HG03460 (cell line): Measurements from ENCODE around the gene CHIT1.
A peak's percentile ranks its signal among the peaks of the same experiment; 100 is the strongest.

ENCODE experiments used
- ATAC-seq: cut with Tn5 transposase; IDR thresholded peaks from one replicate; pipeline ENCODE4 v1.9.1; 2021; ENCODE audit not compliant: unreplicated experiment

Gene CHIT1

GRCh38 chr1:203175827-203176241, 53.6 kb downstream of the CHIT1 start:
- no peak for ATAC-seq

GRCh38 chr1:203175237-203175826, 54.1 kb downstream of the CHIT1 start, which contains the start of gene MYBPH:
TSS of gene MYBPH (minus strand) at chr1:203175826. CDS start at chr1:203175755, 71 bp downstream.
- no peak for ATAC-seq

- ATAC-seq, result no peak
These were observed 55.0 kb downstream of the CHIT1 start for GRCh38 chr1:203174324-203174985.

- peak; percentile 97 for ATAC-seq
These were observed 55.9 kb downstream of the CHIT1 start for GRCh38 chr1:203173566-203173965.

- ATAC-seq, result no peak
These were observed 56.4 kb downstream of the CHIT1 start for GRCh38 chr1:203173011-203173555.

- no peak for ATAC-seq
These were observed 57.1 kb downstream of the CHIT1 start for GRCh38 chr1:203172184-203173010.

- no peak for ATAC-seq
These were observed 57.9 kb downstream of the CHIT1 start for GRCh38 chr1:203171341-203172183.

GRCh38 chr1:203170625-203171330, 58.7 kb downstream of the CHIT1 start:
- ATAC-seq, result no peak

- no peak for ATAC-seq
These were observed 59.5 kb downstream of the CHIT1 start for GRCh38 chr1:203169770-203170520.

GRCh38 chr1:203168991-203169390, 60.5 kb downstream of the CHIT1 start:
- no peak for ATAC-seq

GRCh38 chr1:203168256-203168786, 61.2 kb downstream of the CHIT1 start:
- ATAC-seq, result no peak

- ATAC-seq, result no peak
These were observed 61.6 kb downstream of the CHIT1 start for GRCh38 chr1:203167913-203168200.

- no peak for ATAC-seq
These were observed 62.2 kb downstream of the CHIT1 start for GRCh38 chr1:203167026-203167912.

GRCh38 chr1:203166192-203166940, 63.1 kb downstream of the CHIT1 start:
- no peak for ATAC-seq
